HG02852 (cell line): Measurements from ENCODE around the gene CPA3.
A peak's percentile ranks its signal among the peaks of the same experiment; 100 is the strongest.

Experiments used
- ATAC-seq: cut with Tn5 transposase; IDR thresholded peaks from one replicate; pipeline ENCODE4 v1.9.1; 2021; ENCODE audit warnings: mild to moderate bottlenecking, moderate library complexity; ENCODE audit not compliant: unreplicated experiment

The CPA3 gene

DNA sequence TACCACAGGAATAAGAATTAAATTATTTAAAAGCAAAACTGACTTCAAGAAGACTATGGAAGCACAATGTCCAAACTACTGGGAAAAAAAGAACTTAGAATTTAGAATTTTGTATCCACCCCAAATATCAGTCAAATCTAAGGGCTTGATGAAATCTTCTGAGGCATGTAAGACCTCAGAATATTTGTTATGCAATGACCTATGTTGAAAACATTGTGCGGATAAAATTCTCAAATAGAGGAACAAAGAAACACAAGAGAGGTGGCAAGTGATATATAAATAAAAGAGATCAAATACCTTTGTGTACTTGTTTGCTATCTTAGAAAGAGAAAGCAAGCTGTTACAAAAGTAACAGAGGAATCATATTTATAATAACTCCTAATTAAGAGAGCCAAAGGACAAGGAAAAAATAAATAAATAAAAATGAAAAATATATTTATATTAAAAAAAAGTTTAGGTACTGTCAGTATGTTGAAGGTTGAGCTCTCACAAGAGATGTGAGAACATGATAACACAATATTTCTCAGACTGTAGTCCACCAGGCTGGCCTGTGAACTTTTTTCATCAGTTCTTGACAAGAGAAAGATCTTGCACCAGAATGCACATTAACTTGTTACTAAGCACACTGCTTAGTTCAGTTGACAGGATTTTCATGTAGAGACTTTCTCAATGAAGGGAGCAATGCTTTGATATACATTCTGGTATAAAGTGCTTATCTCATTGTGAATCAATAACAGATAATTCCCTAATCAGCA is 50.0 kb downstream of the CPA3 start:
- no peak for ATAC-seq

DNA sequence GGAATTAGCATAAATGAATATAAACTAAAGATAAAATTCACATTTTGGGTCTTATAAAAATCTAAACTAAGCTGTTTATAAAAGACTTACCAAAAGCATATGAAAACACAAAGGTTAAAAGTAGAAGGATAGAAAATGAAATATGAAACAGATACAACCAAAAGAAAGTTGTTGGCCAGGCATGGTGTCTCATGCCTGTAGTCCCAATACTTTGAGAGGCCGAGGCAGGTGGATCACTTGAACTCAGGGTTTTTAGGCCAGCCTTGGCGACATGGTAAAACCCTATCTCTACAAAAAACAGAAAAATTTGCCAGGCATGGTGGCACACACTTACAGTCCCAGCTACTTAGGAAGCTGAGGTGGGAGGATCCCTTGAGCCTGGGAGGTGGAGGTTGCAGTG is 51.0 kb downstream of the CPA3 start:
- ATAC-seq = no peak

DNA sequence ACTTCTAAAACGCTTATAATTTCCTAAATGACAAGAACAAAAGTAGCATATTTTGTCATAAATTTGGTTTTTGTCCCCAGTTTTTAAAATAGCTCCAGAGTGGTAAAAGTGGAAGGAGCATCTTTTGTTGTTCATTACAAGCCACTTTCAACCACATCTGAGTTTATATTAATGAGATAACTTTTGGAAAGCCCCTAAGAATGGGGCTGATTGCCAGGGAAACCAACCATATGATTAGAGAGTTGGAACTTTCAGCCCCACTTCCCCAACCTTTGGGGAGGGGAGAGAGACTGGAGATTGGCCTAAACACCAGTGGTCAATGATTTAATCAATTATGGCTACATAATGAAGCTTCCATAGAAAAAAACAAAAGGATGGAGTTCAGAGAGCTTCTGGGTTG is 57.4 kb downstream of the CPA3 start:
- ATAC-seq = no peak

DNA sequence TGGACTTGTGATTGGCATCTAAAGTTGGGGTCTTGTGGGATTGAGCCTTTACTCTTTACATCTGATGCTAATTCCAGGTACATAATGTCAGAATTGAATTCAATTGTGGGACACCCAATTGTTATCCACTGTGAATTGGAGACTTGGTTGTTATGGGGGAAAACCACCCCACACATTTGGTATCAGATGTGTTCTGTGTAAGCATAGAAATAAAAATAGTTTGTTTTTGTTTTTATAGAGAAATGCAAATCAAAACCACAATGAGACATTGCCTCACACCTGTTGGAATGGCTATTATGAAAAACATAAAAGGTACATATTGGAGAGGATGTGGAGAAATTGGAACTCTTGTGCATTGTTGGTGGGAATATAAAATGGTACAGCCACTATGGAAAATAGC is 58.5 kb downstream of the CPA3 start:
- ATAC-seq = peak; percentile 60

DNA sequence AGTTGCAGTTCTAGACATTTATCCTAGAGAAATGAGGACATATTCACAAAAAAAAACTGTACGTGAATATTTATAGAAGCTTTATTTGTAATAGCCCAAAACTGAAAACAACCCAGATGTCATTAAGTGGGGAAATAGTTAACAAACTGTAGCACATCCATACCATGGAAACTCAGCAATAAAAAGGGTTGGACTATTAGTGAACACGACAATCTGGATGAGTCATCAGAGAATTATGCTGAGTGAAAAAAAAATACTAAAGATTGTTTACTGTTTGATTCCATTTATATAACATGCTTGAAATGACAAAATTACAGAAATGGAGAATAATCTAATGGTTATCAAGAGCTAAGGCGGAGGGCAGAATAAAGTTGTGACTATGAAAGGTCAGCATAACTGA is 59.5 kb downstream of the CPA3 start:
- ATAC-seq = no peak

DNA sequence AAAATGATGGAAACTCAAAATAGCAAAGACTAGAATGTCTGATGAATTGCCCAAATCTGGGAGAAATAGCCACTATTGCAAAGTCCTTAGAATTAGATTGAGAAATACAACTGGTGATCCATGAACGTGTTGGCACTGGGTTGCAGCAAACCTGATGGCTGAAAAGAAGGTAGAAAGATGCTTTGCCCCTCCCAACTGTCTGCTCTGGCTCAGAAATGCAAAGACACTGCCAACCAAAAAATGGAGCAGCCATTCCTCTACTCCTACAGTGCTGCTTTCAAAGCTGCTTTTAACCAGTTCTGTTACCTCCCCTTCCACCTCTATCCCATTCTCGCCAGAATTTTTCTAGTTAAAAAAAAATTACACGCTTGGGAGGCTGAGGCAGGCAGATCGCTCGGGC is 60.7 kb downstream of the CPA3 start:
- no peak for ATAC-seq

DNA sequence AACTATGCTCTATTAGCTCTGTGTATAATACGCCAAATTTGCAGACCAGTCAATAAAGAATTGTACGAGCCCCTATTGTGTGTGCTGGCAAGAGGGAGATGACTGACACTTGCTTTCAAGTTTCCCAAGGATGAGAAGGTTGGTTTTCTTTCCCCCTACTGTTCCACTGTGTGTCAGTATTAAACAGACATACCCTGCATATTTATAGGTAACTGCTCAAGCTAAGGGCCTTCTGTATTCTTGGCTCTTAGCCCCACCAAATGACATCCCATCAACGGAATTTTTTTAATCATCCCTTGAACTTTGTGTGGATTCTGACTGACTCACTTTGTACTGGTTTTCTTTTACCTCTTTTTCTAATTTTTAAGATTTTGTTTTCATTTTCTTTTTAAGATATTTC is 65.7 kb downstream of the CPA3 start:
- no peak for ATAC-seq

DNA sequence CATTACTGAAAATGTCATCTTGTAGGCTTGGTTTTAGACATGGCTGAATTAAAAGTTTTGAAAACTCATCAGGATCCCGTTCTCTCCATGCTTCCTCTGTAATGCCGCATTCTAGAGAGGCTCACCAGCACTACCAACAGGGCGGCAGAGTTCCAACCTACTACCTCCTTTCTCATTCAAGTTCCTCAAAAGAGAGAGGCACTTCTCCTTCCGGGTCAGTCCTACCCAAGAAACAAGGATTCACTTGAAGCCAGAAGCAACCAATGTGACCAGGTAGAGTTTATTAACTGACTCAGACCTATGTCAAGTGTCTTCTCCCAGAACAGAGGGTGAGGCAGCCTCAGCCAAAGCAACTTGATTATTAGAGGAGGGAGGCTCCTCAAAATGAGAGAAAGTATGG is 66.5 kb downstream of the CPA3 start:
- no peak for ATAC-seq

DNA sequence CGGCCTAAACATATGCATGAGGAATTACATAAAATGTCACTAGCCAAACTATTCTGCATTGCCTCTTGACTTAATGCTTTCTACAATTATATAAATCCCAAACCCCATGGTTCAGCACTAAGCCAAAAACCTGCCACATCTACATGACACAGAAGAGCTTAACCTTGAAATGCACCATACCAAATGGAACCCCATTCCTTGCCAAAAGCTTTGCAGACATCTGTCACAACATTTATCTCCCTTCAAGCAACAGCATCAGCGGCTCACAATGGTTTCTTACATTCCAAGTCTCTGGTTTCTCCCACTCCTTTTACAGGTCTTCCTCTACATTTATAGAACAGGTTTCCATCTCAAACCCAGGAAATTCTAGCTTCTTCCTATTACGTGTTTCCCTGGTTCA is 67.9 kb downstream of the CPA3 start:
- no peak for ATAC-seq

DNA sequence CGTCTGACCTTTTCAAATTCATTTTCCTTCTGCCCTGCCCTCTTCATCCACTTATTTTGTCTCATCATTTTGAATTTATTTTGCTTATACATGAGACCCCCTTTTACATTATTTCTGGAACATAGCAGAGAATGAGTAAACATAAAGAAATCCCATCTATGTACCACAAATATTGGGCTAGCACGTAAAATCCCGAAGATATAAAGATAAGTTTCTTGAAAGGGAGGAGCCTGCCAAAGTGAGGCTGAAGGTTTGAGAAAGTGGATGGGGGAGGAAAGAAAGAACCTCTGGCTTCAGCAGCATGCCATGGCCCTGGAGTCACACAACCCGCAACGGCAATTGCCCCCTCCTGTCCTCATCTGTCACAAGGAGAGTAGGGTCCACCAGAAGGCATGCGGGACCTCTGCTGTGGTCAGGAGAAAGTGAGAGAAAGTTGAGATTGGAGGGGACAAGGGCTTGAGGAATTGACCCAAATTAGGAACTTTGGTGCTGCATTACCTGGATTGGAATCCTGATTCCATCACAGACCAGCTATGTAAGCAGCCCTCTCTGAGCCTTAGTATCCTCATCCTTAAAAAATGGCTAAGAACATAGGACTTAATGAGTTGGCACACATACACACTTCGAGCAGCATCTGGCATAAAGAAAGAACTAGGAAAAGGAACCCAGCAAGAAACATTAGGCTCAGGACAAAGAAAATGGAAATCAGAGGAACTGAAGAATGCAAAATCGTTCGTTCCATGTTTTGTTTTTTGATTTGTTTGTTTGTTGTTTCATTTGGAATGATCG is 72.6 kb downstream of the CPA3 start:
- no peak for ATAC-seq

DNA sequence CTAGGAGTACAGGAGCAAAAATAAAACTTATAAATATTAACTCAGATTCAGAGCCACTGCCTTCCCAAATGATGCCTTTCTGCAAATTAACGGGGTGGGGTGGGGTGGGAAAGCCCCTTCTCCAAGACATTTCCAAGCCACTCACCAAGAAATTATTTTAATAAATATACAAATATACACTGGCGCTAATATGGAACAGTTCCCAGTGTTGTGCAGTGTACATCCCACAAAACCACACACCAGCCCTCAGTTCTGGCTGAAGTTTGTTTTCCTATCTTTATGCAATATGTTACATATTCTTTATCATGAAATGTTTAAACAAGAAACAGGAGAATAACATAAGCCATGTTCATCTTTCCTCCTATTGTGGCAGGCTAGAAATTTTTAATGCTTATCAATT is 73.2 kb downstream of the CPA3 start:
- ATAC-seq = no peak

DNA sequence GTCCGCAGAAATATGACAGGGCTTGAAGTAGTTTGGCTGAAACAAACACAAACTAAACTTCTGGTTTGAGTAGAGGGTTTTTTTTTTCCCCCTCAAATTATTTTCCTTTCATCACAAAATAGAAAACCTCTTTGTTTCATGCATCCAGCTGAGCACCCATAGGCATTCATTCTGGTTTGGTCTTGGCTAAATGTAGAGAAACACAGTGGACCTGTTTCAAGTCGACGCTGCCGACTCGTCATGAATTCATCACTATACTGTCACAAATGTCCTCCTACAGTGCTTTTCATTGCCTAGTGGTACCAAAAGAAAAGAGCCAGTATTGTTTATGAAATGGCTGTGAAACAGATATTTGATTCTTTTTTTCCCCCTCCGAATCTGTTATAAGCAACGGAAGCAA is 73.8 kb downstream of the CPA3 start:
- no peak for ATAC-seq

DNA sequence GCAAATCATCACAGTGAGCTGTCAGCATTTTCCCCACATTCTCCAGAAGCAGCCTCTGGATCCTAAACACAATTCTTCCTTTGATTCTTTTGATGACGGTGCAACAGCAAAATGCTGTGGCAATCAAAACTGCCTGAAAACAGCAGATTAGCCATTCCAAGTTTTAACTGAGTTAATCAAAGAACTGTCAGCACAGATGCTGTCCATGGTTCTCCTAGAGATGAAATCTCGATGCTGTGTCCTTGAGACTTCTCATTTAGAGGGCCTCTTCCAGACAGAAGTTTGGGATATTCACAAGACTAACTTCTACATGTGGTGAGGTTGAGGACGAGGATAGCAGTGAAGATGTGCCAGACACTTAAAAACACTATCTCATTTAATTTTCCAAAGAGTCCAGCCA is 75.9 kb downstream of the CPA3 start:
- no peak for ATAC-seq

DNA sequence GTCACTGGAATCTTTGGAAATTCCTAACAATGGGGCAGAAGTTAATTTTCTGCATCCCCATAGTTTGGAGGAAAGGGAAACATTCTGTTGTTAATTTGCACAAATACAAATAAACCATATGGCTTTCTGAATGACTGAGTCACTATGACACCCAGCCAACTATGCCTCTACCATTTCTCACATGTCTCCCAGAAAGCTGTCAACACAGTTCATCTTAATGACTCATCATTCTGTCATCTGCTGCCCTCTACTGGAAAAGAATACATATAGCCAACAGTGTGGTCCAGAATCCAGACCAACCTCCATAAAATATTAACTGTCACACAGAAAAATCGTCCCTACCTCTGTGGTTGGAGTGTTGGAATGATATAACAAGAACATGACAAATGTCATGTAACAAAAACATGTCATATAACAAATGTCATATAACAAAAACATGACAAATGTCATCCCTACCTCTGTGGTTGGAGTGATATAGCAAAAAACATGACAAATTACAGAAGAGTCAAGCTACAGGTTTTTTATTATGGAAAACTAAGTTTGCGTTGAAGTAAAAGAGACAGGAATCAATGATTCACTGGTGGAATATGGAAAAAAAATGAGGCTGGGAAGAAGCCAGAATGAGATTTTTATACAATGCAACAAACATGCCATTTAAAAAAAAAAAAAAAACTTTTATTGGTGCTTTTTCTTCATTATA is 78.6 kb downstream of the CPA3 start:
- peak; percentile 96 for ATAC-seq

DNA sequence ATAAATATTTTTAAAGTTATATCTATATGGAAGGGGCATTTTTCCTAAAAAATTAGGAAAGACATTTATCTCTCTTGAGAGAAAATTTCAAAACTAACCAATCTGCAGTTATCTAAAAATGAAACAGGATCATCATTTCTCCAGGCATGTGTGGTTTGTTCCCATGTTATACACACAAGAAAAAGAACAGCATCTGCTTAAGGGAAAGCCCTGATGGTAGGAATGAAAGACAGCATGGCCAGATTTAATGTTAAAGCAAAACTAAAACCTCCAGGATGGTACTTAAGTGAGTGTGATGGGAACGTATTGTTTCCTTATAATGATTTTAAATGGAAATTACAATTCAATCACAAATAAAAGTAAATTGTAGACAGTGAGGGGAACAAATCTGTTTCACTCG is 80.0 kb downstream of the CPA3 start:
- ATAC-seq = no peak
